IMR-90 (cell line): Measurements from ENCODE around the gene ZYG11A. TPM values are rescaled to one million over a fixed set of nuclear protein-coding genes. Genes with fewer than 3 reads are reported as not detected.
"Not testable (repeated sequence)": the region's sequence is repeated elsewhere in the genome, so short reads cannot be mapped to it uniquely, and the experiment has no call there.

Experiments used
- ATAC-seq: fragments of 200-7000 bp; cut with Tn5 transposase; 2 replicates; pipeline ENCODE4 v1.9.1; 2020; ENCODE audit warnings: low read depth, mild to moderate bottlenecking, moderate library complexity
- BruUV-seq: library from RNA; stranded (reverse); fragments of 400-500 nt; replicated peaks from 2 replicates; lab custom pipeline; 2021; lab: Mats Ljungman, UMichigan
- CTCF ChIA-PET: fragments of 300-600 bp; formaldehyde crosslinking; extraction: SDS; loops from one replicate; lab custom pipeline; 2021; ENCODE audit warnings: antibody characterized with exemption; lab: Yijun Ruan, JAX
- POLR2A ChIA-PET: fragments of 300-600 bp; sonication (Branson Sonifier 250); formaldehyde crosslinking; loops from one replicate; lab custom pipeline; 2022; ENCODE audit warnings: antibody characterized with exemption; ENCODE audit not compliant: unreplicated experiment; lab: Charles Lee
- DNase-seq: peaks from one replicate; pipeline ENCODE4 v3.0.0; 2013
- H2AFZ ChIP-seq: replicated peaks from 2 replicates; pipeline ENCODE3; 2013; ENCODE audit warnings: low read length, mild to moderate bottlenecking; ENCODE audit not compliant: poor library complexity
- H2AK5ac ChIP-seq: 2 replicates; pipeline ENCODE4 v1.6.1; 2013; ENCODE audit warnings: low read depth, low read length, inconsistent platforms
- H2AK9ac ChIP-seq: replicated peaks from 2 replicates; pipeline ENCODE3; 2013; ENCODE audit warnings: mild to moderate bottlenecking, low read depth, low read length, moderate library complexity; ENCODE audit not compliant: poor library complexity
- H2BK120ac ChIP-seq: 2 replicates; pipeline ENCODE4 v1.6.1; 2013; ENCODE audit warnings: low read depth, low read length, inconsistent platforms
- H2BK15ac ChIP-seq: 3 replicates; pipeline ENCODE4 v1.6.1; 2013; ENCODE audit warnings: low read depth, low read length, inconsistent platforms
- H2BK20ac ChIP-seq: 2 replicates; pipeline ENCODE4 v1.6.1; 2013; ENCODE audit warnings: low read depth, mild to moderate bottlenecking, inconsistent platforms, low read length, moderate library complexity
- H2BK5ac ChIP-seq: 2 replicates; pipeline ENCODE4 v1.6.1; 2013; ENCODE audit warnings: mild to moderate bottlenecking, low read depth, low read length, inconsistent platforms; ENCODE audit not compliant: poor library complexity, severe bottlenecking
- H3K14ac ChIP-seq: replicated peaks from 2 replicates; pipeline ENCODE4 v1.6.1; 2013; ENCODE audit warnings: low read depth, low read length, inconsistent platforms
- H3K18ac ChIP-seq: 2 replicates; pipeline ENCODE4 v1.6.1; 2013; ENCODE audit warnings: low read depth, low read length, control low read depth
- H3K23ac ChIP-seq: 2 replicates; pipeline ENCODE4 v1.6.1; 2013; ENCODE audit warnings: low read depth, low read length, inconsistent platforms
- H3K27ac ChIP-seq: 2 replicates; pipeline ENCODE4 v1.5.1; 2013; ENCODE audit warnings: mild to moderate bottlenecking, control low read depth, low read length; ENCODE audit not compliant: insufficient read depth
- H3K27me3 ChIP-seq: 2 replicates; pipeline ENCODE4 v1.6.1; 2013; ENCODE audit warnings: low read length; ENCODE audit not compliant: control insufficient read depth, insufficient read depth
- H3K36me3 ChIP-seq: 2 replicates; pipeline ENCODE4 v1.6.1; 2013; ENCODE audit warnings: low read length, mixed read lengths; ENCODE audit not compliant: control insufficient read depth, insufficient read depth
- H3K4ac ChIP-seq: 2 replicates; pipeline ENCODE4 v1.6.1; 2013; ENCODE audit warnings: low read depth, low read length, inconsistent platforms
- H3K4me1 ChIP-seq: 2 replicates; pipeline ENCODE4 v1.6.1; 2013; ENCODE audit warnings: low read length, mixed read lengths; ENCODE audit not compliant: control insufficient read depth, insufficient read depth
- H3K4me2 ChIP-seq: 2 replicates; pipeline ENCODE4 v1.6.1; 2013; ENCODE audit warnings: low read depth, mild to moderate bottlenecking, control low read depth, low read length, moderate library complexity
- H3K4me3 ChIP-seq: 2 replicates; pipeline ENCODE4 v1.5.1; 2013; ENCODE audit warnings: low read depth, mild to moderate bottlenecking, control low read depth, low read length, moderate library complexity; ENCODE audit not compliant: insufficient read depth
- H3K56ac ChIP-seq: 2 replicates; pipeline ENCODE4 v1.6.1; 2013; ENCODE audit warnings: low read length, inconsistent platforms; ENCODE audit not compliant: insufficient read depth; ENCODE audit errors: extremely low read depth
- H3K79me1 ChIP-seq, 2 experiments: 2 replicates each; pipeline ENCODE4 v1.6.1; 2013; ENCODE audit warnings: low read length in 2 of 2, inconsistent platforms in 1 of 2, low read depth in 1 of 2
- H3K9ac ChIP-seq: 2 replicates; pipeline ENCODE4 v1.6.1; 2013; ENCODE audit warnings: low read depth, low read length, control low read depth
- H3K9me1 ChIP-seq: 2 replicates; pipeline ENCODE4 v1.6.1; 2013; ENCODE audit warnings: low read length, inconsistent platforms; ENCODE audit not compliant: insufficient read depth
- H3K9me3 ChIP-seq: 2 replicates; pipeline ENCODE4 v1.6.1; 2013; ENCODE audit warnings: low read length; ENCODE audit not compliant: control insufficient read depth, insufficient read depth
- H4K20me1 ChIP-seq: 2 replicates; pipeline ENCODE4 v1.6.1; 2013; ENCODE audit warnings: low read length, inconsistent platforms; ENCODE audit not compliant: insufficient read depth
- H4K5ac ChIP-seq: 2 replicates; pipeline ENCODE4 v1.6.1; 2013; ENCODE audit warnings: mild to moderate bottlenecking, low read depth, low read length, control low read depth
- H4K8ac ChIP-seq, 2 experiments: 2 replicates each; pipeline ENCODE4 v1.6.1; 2013; ENCODE audit warnings: low read depth in 2 of 2, low read length in 2 of 2, control low read depth in 1 of 2, inconsistent platforms in 1 of 2
- H4K91ac ChIP-seq: 2 replicates; pipeline ENCODE4 v1.6.1; 2013; ENCODE audit warnings: low read depth, low read length, inconsistent platforms; ENCODE audit not compliant: insufficient read depth
- ELK1 ChIP-seq: fragments of 150-350 bp; IDR thresholded peaks from 2 replicates; pipeline ENCODE4 v1.6.1; 2016; ENCODE audit warnings: low read depth, mild to moderate bottlenecking, low read length, moderate library complexity, borderline replicate concordance
- MAFK ChIP-seq: IDR thresholded peaks from 2 replicates; pipeline ENCODE4 v1.6.1; 2012; ENCODE audit warnings: low read depth, low read length, improper control_type of control experiment
- WGBS, 2 experiments: methylation state at CpG; one replicate each; pipeline versions ENCODE4 v1.1.5 to v1.1.7; 2013; ENCODE audit warnings: missing lambda C conversion rate in 2 of 2; ENCODE audit not compliant: insufficient read length in 1 of 2; ENCODE audit errors: extremely low coverage in 2 of 2; 5-methylcytosine and 5-hydroxymethylcytosine counted together
- dilution Hi-C: fragments of 300-500 bp; cut with HindIII; formaldehyde crosslinking; loops from one replicate; pipeline ENCODE4 v1.14.3; 2018; ENCODE audit warnings: low sequenced_read_pairs; ENCODE audit not compliant: unreplicated experiment
- in situ Hi-C: fragments of 300-500 bp; cut with MboI; formaldehyde crosslinking; loops from 3 replicates; pipeline ENCODE4 v1.14.3; 2019; ENCODE audit warnings: low sequenced_read_pairs, inconsistent platforms, mixed read lengths
- intact Hi-C: fragments of 100-400 bp; cut with micrococcal nuclease; formaldehyde crosslinking; loops from 2 replicates; pipeline ENCODE4 v1.10.0; 2022
- polyA plus RNA-seq, 3 experiments: library from polyadenylated mRNA; depleted of rRNA; stranded (reverse); fragments of >200 nt; gene quantifications; 2 replicates each; pipeline ENCODE4 v1.2.3, GENCODE V29; 2012; ENCODE audit warnings: low replicate concordance in 1 of 3
- total RNA-seq: library from RNA; depleted of rRNA; stranded (reverse); fragments of >200 nt; gene quantifications from 2 replicates; pipeline ENCODE4 v1.2.3, GENCODE V29; 2012

Gene ZYG11A
- total and polyA plus RNA-seq, 2 of the 4 experiments (the other 2 are of a cell fraction), result 0.63 to 2.0 TPM

- no peak for TF ChIP-seq ELK1
- no peak for TF ChIP-seq MAFK
These were observed at the start of gene ZYG11A (continued) for GRCh38 chr1:52842643-52843310.

GRCh38 chr1:52793717-52794116, 48.8 kb upstream of the ZYG11A start:
- H4K5ac ChIP-seq, H3K9me1 ChIP-seq, ATAC-seq, H3K79me1 ChIP-seq, H3K4me1 ChIP-seq, H4K20me1 ChIP-seq, H3K9ac ChIP-seq, H3K4me3 ChIP-seq, BruUV-seq, H4K8ac ChIP-seq, dilution Hi-C loops, H4K91ac ChIP-seq, intact Hi-C loops, H3K4me2 ChIP-seq, in situ Hi-C loops, H2BK15ac ChIP-seq, H3K14ac ChIP-seq, H2BK5ac ChIP-seq, DNase-seq, H3K18ac ChIP-seq, H2AK9ac ChIP-seq, H3K4ac ChIP-seq, H3K27ac ChIP-seq, H3K9me3 ChIP-seq, H2BK120ac ChIP-seq, POLR2A ChIA-PET, CTCF ChIA-PET, H3K27me3 ChIP-seq, H2AK5ac ChIP-seq, H3K56ac ChIP-seq, H2AFZ ChIP-seq, H3K23ac ChIP-seq, H2BK20ac ChIP-seq: not testable (repeated sequence)
- no CpG with 5 or more reads among the region's 7 CpGs for WGBS, 2 experiments
- peaks cover 15% of the 10 kb centered on the region for H3K36me3 ChIP-seq
